Ascending aorta (tissue), 2 donors: ENCODE results near the gene TRAP1. TPM values are rescaled to one million over a fixed set of nuclear protein-coding genes. Genes with fewer than 3 reads are reported as not detected.
"Not testable (repeated sequence)": the region's sequence is repeated elsewhere in the genome, so short reads cannot be mapped to it uniquely, and the experiment has no call there.

ENCODE experiments used
- DNase-seq, 2 donors: peaks; one replicate each; pipeline ENCODE4 v3.0.0-alpha.2; 2019; ENCODE audit warnings: low spot score in 2 of 2
- H3K27ac ChIP-seq, 2 donors: fragments of 200-600 bp; sonication (generic); one replicate each; pipeline ENCODE4 v1.5.1; 2016 to 2017; ENCODE audit warnings: mild to moderate bottlenecking in 1 of 2
- H3K27me3 ChIP-seq: fragments of 200-600 bp; sonication (generic); one replicate; pipeline ENCODE4 v1.5.1; 2017
- H3K36me3 ChIP-seq, 2 donors: fragments of 200-600 bp; sonication (generic); one replicate each; pipeline ENCODE4 v1.5.1; 2016
- H3K4me1 ChIP-seq, 2 donors: fragments of 200-600 bp; sonication (generic); one replicate each; pipeline ENCODE4 v1.5.1; 2016 to 2017; ENCODE audit warnings: mild to moderate bottlenecking in 1 of 2
- H3K4me3 ChIP-seq, 2 donors: fragments of 200-600 bp; sonication (generic); one replicate each; pipeline ENCODE4 v1.5.1; 2016 to 2017; ENCODE audit warnings: mild to moderate bottlenecking in 1 of 2
- H3K9me3 ChIP-seq, 2 donors: fragments of 200-600 bp; sonication (generic); one replicate each; pipeline ENCODE4 v1.5.1; 2016
- CTCF ChIP-seq, 3 experiments: fragments of 200-600 bp in 2 of 3; fragments of 450-650 bp in 1 of 3; sonication (generic) in 2 of 3; IDR thresholded peaks; one replicate each; pipeline ENCODE4 v1.5.1; 2016 to 2019; ENCODE audit warnings: antibody characterized with exemption in 3 of 3, mild to moderate bottlenecking in 1 of 3, moderate library complexity in 1 of 3
- intact Hi-C: fragments of 100-400 bp; cut with DNase I; formaldehyde crosslinking; loops from one replicate; pipeline ENCODE4 v1.15.1; 2023
- total RNA-seq: library from RNA; depleted of rRNA; stranded (reverse); fragments of >200 nt; gene quantifications from one replicate; pipeline ENCODE4 v1.1.0, GENCODE V29; 2016

TRAP1 gene
- total RNA-seq, 1 donor from 2014 or later: 169 TPM

- intact Hi-C loops: no loop called here
- DNase-seq: no peak
- Histone ChIP-seq H3K27me3 (no peaks in the 10 kb centered on the region), H3K4me1 (peaks cover 0 to 7% of the 10 kb centered on the region in 2 donors), H3K27ac (no peak overlapping the region), H3K4me3 (no peak overlapping the region), H3K9me3 (no peaks in the 10 kb centered on the region), H3K36me3 (no peaks in the 10 kb centered on the region)
- TF ChIP-seq CTCF (IDR thresholded peaks at IDR 0.05): no peak
These were observed 3.1 kb upstream of the TRAP1 start for GRCh38 chr16:3720418-3720817.

- Histone ChIP-seq H3K4me3 (no peak overlapping the region), H3K27me3 (no peaks in the 10 kb centered on the region), H3K27ac (no peak overlapping the region), H3K36me3 (no peaks in the 10 kb centered on the region), H3K4me1 (peaks cover 0 to 7% of the 10 kb centered on the region in 2 donors), H3K9me3 (no peaks in the 10 kb centered on the region)
- DNase-seq: no peak
- intact Hi-C loops: loop anchor here (10.0 kb wide), 1 partner anchor 816 kb away; the partner anchor contains the start of gene CDIP1
- no peak for TF ChIP-seq CTCF (IDR thresholded peaks at IDR 0.05)
These were observed 1.3 kb upstream of the TRAP1 start for GRCh38 chr16:3718628-3719027.

GRCh38 chr16:3718019-3718391 lies 681 bp upstream of the TRAP1 start:
- H3K27me3 ChIP-seq: no peaks in the 10 kb centered on the region
- H3K9me3 ChIP-seq: no peaks in the 10 kb centered on the region
- no peak for TF ChIP-seq CTCF (IDR thresholded peaks at IDR 0.05)
- H3K4me3 ChIP-seq: peak overlapping the region; percentile 78 to 95
- intact Hi-C loops: loop anchor here (10.0 kb wide), 1 partner anchor 817 kb away; the partner anchor contains the start of gene CDIP1
- no peaks in the 10 kb centered on the region for H3K36me3 ChIP-seq
- peak overlapping the region; percentile 84 to 87 for H3K27ac ChIP-seq
- peaks cover 0 to 7% of the 10 kb centered on the region in 2 donors for H3K4me1 ChIP-seq
- DNase-seq: no peak

GRCh38 chr16:3716831-3717234 lies 491 bp downstream of the TRAP1 start:
- Histone ChIP-seq H3K36me3 (no peaks in the 10 kb centered on the region), H3K27ac (peak overlapping the region; percentile 84 to 87), H3K4me1 (peaks cover 0 to 7% of the 10 kb centered on the region in 2 donors), H3K4me3 (peak overlapping the region; percentile 78 to 95), H3K27me3 (no peaks in the 10 kb centered on the region), H3K9me3 (no peaks in the 10 kb centered on the region)
- no peak for TF ChIP-seq CTCF (IDR thresholded peaks at IDR 0.05)
- DNase-seq: no peak
- intact Hi-C loops: loop anchor here (1.0 to 10.0 kb wide), 3 partner anchors 22 to 818 kb away; partner anchors contain the start of genes CDIP1 and CREBBP

GRCh38 chr16:3715430-3715829 lies 1.9 kb downstream of the TRAP1 start:
- intact Hi-C loops: loop anchor here (10.0 kb wide), 1 partner anchor 819 kb away; the partner anchor contains the start of gene CDIP1
- Histone ChIP-seq H3K9me3 (no peaks in the 10 kb centered on the region), H3K4me1 (peaks cover 0 to 7% of the 10 kb centered on the region in 2 donors), H3K27me3 (no peaks in the 10 kb centered on the region), H3K36me3 (no peaks in the 10 kb centered on the region), H3K4me3 (no peak overlapping the region), H3K27ac (no peak overlapping the region)
- TF ChIP-seq CTCF (IDR thresholded peaks at IDR 0.05): no peak
- no peak for DNase-seq

GRCh38 chr16:3714378-3714777 lies 2.9 kb downstream of the TRAP1 start:
- not testable (repeated sequence) for H3K4me1 ChIP-seq, H3K9me3 ChIP-seq, H3K27ac ChIP-seq, H3K36me3 ChIP-seq, H3K27me3 ChIP-seq, H3K4me3 ChIP-seq, DNase-seq
- intact Hi-C loops: loop anchor here (10.0 kb wide), 1 partner anchor 820 kb away; the partner anchor contains the start of gene CDIP1
